RWPE1 (cell line): Measurements from ENCODE around the gene LMO7.

ENCODE experiments used
- CTCF ChIA-PET: fragments of 350-600 bp; sonication (Branson Sonifier 250); formaldehyde crosslinking; extraction: SDS; loops from one replicate; lab custom pipeline; 2021; lab: Yijun Ruan, JAX
- POLR2A ChIA-PET: fragments of 400-600 bp; formaldehyde crosslinking; extraction: SDS; loops from one replicate; lab custom pipeline; 2020; ENCODE audit warnings: antibody characterized with exemption; ENCODE audit not compliant: low non-redundant PET; lab: Yijun Ruan, JAX
- DNase-seq: peaks from one replicate; pipeline ENCODE4 v3.0.0; 2012; ENCODE audit warnings: low spot score
- H3K27ac ChIP-seq: fragments of 450-650 bp; 2 replicates; pipeline ENCODE4 v1.5.1; 2017
- CTCF ChIP-seq: fragments of 450-650 bp; conservative IDR thresholded peaks from 2 replicates; pipeline ENCODE4 v1.5.1; 2017; ENCODE audit warnings: low read depth, mild to moderate bottlenecking

The LMO7 gene

GRCh38 chr13:75857291-75857690, 221.2 kb downstream of the LMO7 start:
- ChIA-PET CTCF (interaction anchor here (0.8 kb wide), 1 partner anchor 1038 kb away, joined by 4 read pairs; no protein-coding TSS in a partner anchor), POLR2A (no interaction called here)
- DNase-seq, result no peak
- no peak overlapping the region for H3K27ac ChIP-seq
- TF ChIP-seq CTCF, result no peak

GRCh38 chr13:75860935-75861334, 224.8 kb downstream of the LMO7 start:
- no peak for DNase-seq
- CTCF ChIA-PET, result interaction anchor here (1.4 kb wide), 1 partner anchor 9 kb away, joined by 9 read pairs; no protein-coding TSS in a partner anchor
- no peak overlapping the region for H3K27ac ChIP-seq
- no peak for TF ChIP-seq CTCF
- POLR2A ChIA-PET, result no interaction called here

- DNase-seq, result no peak
- H3K27ac ChIP-seq, result no peak overlapping the region
- ChIA-PET CTCF (interaction anchor here (1.4 kb wide), 1 partner anchor 8 kb away, joined by 9 read pairs; no protein-coding TSS in a partner anchor), POLR2A (no interaction called here)
- no peak for TF ChIP-seq CTCF
Measured at GRCh38 chr13:75861786-75862185, 225.7 kb downstream of the LMO7 start.

GRCh38 chr13:75864718-75865117, 228.6 kb downstream of the LMO7 start:
- CTCF ChIA-PET, result interaction anchor here (0.7 kb wide), 1 partner anchor 233 kb away, joined by 3 read pairs; no protein-coding TSS in a partner anchor

GRCh38 chr13:75867379-75868117, 231.4 kb downstream of the LMO7 start:
- ChIA-PET POLR2A (no interaction called here), CTCF (no interaction called here)
- TF ChIP-seq CTCF, result no peak

More at GRCh38 chr13:75864718-75865117, 228.6 kb downstream of the LMO7 start:
- no peak overlapping the region for H3K27ac ChIP-seq
- no peak for DNase-seq
- POLR2A ChIA-PET, result no interaction called here
- TF ChIP-seq CTCF, result no peak

GRCh38 chr13:75869981-75870380, 233.9 kb downstream of the LMO7 start:
- ChIA-PET POLR2A (no interaction called here), CTCF (interaction anchor here (0.5 to 2.4 kb wide), 19 partner anchors 8 to 1877 kb away, joined by 3 to 9 read pairs (median 4); partner anchors contain the start of gene ACOD1)
- TF ChIP-seq CTCF, result no peak
- no peak for DNase-seq
- H3K27ac ChIP-seq, result no peak overlapping the region

More at GRCh38 chr13:75867379-75868117, 231.4 kb downstream of the LMO7 start:
- H3K27ac ChIP-seq, result no peak overlapping the region
- DNase-seq, result no peak
